Activated CD8-positive, alpha-beta memory T cell treated with anti-CD3 and anti-CD28 coated beads, Interleukin-2, amount 50 U/mL, for 4 hours (primary cell): ENCODE measurements around the gene SYNE3.
A peak's percentile ranks its signal among the peaks of the same experiment; 100 is the strongest.

Experiments
- DNase-seq: peaks from one replicate; pipeline ENCODE4 v3.0.0-alpha.2; 2020

SYNE3 gene, protein sequence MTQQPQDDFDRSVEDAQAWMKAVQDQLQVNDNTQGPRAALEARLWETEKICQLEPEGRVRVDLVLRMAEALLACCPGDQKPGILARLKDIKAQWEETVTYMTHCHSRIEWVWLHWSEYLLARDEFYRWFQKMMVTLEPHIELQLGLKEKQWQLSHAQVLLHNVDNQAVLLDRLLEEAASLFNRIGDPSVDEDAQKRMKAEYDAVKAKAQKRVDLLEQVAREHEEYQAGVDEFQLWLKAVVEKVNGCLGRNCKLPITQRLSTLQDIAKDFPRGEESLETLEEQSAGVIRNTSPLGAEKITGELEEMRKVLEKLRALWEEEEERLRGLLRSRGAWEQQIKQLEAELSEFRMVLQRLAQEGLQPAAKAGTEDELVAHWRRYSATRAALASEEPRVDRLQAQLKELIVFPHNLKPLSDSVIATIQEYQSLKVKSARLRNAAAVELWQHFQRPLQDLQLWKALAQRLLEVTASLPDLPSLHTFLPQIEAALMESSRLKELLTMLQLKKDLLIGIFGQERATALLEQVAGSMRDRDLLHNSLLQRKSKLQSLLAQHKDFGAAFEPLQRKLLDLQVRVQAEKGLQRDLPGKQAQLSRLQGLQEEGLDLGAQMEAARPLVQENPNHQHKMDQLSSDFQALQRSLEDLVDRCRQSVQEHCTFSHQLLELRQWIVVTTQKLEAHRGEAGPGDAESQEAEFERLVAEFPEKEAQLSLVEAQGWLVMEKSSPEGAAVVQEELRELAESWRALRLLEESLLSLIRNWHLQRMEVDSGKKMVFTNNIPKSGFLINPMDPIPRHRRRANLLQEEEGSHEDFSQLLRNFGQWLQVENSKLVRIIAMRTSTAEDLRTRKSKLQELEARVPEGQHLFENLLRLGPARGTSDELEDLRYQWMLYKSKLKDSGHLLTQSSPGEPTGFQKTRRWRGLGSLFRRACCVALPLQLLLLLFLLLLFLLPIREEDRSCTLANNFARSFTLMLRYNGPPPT

DNA sequence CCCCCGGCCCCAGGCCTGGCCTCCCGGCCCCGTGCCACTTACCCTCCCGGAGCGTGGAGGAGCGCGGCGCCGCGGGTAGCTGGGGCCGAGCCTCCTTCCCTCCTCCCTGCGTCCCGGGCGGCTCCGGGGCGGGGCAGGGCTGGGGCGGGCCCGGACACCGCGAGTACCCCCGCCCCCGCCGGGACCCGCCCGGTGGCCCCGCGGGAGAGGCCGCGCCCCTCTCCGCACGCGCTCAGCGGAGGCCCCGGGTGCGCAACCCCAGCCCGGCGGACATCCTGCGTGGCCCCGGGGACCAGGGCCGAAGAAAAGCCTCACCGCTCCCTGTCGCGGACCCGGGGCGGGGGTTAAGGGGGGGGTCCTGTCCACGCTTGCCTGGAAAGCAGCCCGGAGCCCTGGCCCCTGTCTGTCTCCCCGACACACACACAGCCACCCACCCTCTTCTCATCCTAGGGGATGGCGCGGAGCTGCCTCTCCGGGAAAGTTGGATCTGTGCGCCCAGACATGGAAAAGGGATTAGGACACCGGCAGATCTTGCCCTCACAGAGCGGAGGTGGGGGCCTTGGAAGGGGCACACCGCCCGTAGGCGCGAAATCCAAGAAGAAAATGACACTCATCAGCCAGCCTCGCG is at the start of gene SYNE3:
Gene SYNE3 (minus strand): TSS at position 97 of the 628 bp plus-strand sequence. CDS start 40,829 bp downstream, outside the sequence.
- DNase-seq, result peak; percentile 50

DNA sequence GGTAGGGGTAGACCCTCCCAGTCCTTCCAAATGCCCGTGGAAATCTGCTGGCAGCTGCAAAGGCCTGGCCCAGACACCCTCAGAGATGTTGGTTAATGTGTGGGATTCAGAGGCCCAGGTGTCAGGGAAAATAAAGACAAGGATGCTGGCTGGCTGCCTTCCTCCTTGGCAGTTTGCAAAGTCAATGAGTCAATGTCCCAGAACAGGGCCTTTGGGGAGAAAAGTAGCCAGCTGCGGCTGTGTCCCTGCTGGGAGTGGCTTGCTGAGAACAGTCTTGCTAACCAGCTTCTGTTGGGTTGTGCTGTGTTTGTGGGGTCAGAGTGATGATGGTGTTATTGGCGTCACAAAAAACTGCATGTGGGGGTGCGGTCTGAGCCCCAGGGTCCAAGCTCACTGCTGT is 47.6 kb upstream of the SYNE3 start:
- no peak for DNase-seq

DNA sequence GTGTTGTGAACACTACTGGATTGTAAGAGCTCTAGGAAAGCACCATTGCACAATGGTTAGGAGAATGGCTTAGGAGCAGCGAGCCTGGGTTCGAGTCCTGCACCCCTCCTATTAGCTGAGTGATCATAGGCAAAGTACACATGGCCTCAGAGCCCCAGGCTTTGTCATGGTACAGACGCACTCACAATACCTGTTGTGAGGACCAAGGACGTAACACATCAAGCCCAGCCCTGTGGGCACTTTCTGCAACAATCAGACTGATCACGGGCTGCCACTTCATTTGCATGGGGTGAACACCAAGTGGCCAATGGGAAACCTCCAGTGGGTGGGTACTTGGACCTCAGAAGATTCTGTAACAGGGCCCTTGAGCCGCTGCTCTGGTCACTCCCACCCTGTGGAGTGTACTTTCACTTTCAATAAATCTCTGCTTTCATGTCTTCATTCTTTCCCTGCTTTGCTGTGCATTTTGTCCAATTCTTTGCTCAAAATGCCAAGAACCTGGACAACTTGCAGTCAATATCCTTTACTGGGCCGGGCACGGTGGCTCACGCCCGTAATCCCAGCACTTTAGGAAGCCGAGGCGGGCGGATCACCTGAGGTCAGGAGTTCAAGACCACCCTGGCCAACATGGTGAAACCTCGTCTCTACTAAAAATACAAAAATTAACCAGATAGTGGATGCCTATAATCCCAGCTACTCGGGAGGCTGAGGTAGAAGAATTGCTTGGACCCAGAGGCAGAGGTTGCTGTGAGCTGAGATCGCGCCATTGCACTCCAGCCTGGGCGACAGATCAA is 46.6 kb upstream of the SYNE3 start:
- DNase-seq, result no peak

DNA sequence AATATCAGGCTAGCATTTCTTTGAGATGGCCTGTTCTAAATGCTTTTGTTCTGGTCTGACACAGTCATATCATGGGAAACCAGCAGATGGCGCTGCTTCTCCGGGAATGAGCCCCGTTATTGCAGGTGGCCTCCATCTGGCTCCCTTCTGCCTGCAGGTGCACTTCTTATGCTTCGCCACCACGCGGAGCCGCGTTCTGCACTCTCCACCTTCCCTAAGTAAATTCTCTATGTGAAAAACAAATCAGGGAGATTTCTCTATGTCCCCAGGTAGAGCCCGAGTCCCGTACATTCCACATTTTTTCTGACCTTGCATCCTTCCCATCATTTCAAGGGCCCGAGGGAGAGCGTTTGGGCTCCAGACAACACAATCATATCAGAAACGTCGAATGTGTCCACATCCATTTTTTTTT is 44.6 kb upstream of the SYNE3 start:
- DNase-seq, result peak; percentile 83

DNA sequence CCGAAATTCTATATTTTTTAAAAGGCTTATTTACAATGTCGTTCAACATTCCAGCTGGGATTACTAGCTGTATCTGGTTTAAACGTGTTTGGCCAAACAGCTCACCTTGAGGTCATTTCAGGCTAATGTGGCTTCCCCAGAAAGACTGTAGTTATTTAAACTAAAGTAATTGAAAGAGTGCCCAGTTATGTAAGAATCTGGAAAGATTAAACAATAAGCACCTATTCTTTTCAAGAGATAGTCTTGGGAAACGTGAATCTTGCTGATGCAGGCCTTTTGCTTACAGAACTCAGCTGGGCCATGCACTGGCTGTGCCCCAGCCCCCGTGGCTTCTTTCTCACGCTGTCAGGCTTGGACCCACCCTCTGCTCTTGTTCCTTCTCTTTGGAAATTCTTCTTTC is 42.8 kb upstream of the SYNE3 start:
- DNase-seq, result no peak

DNA sequence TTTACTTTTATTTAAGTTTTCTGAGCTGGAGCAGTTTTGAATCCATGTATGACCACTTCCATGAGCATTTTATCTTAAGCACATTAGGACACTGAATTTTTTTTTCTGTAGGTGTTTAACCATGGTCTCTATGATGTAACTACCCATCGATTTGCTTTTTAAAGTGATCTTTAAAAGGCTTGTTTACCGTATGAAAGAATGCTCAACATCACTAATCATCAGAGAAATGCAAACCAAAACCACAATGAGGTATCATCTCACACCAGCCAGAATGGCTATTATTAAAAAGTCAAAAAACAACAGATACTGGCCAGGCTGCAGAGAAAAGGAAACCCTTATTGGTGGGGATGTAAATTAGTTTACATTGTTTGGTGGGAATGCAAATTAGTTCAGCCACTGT is 41.4 kb upstream of the SYNE3 start:
- no peak for DNase-seq

DNA sequence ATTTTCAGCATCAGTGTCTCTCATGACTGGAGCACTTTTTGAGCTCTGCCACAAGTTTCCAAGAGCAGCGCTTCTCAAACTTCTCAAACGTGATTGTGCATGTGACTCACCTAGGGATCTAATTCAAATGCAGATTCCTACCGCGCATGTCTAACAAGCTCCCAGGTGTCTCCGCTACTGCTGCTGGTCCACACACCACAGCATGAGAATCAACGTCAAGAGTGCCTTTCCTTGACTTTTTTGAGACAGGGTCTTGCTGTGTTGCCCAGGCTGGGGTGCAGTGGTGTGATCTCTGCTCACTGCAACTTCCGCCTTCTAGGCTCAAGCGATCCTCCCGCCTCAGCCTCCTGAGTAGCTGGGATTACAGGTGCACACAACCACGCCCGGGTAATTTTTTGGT is 40.8 kb upstream of the SYNE3 start:
- no peak for DNase-seq

DNA sequence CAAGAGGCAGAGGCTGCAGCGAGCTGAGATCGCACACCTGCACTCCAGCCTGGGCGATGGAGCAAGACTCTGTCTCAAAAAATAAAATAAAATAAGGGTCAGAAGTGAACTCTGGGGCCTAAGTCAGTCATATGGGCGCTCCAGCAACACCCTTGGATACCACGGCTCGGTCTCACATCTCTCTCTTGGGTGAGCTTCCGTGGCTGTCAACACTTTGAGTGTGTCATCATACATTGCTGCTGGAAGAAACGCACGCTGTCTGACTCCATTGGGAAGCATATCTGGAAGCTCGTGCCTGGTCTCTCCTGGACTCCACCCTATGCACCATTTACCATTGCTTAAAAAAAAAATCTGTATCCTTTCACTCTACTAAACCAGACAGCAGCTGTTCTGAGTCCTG is 38.6 kb upstream of the SYNE3 start:
- no peak for DNase-seq

DNA sequence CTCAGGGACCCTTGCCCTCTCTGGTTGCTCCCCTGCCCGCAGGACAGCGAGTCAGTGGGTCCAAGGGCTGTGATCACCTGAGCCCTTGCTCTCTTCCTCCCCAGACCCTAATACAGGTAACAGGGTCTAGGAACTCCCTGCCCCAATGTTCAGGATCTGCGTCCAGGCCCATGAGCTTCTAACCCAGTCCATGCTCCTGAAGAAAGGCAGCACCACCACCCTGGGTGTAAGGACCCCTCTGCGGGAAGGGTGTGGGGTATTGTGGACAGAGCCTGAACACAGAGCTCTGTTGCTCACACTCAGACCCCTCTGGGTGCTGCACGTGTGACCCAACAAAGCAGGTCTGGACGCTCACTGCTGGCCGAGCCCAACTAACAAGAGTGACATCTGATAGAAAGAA is 36.7 kb upstream of the SYNE3 start:
- no peak for DNase-seq

DNA sequence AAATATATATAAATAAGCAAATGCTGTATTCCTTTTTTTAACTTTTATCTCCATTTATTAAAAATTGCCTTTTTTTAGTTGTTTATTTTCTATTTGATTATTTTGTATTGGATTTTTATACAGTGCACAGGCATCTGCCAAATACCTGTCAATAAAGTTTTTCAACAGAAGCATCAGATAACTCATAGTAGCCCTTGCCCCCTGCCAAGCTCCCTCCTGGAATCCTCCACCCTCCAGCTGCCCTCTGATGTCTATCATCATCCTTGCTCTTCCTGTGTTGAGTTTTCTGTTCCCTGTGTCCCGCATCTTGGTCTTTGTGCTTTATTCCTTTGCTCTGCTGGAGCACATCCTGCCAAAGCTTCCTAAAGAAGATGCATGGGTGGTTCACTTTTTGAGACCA is 35.0 kb upstream of the SYNE3 start:
- no peak for DNase-seq

DNA sequence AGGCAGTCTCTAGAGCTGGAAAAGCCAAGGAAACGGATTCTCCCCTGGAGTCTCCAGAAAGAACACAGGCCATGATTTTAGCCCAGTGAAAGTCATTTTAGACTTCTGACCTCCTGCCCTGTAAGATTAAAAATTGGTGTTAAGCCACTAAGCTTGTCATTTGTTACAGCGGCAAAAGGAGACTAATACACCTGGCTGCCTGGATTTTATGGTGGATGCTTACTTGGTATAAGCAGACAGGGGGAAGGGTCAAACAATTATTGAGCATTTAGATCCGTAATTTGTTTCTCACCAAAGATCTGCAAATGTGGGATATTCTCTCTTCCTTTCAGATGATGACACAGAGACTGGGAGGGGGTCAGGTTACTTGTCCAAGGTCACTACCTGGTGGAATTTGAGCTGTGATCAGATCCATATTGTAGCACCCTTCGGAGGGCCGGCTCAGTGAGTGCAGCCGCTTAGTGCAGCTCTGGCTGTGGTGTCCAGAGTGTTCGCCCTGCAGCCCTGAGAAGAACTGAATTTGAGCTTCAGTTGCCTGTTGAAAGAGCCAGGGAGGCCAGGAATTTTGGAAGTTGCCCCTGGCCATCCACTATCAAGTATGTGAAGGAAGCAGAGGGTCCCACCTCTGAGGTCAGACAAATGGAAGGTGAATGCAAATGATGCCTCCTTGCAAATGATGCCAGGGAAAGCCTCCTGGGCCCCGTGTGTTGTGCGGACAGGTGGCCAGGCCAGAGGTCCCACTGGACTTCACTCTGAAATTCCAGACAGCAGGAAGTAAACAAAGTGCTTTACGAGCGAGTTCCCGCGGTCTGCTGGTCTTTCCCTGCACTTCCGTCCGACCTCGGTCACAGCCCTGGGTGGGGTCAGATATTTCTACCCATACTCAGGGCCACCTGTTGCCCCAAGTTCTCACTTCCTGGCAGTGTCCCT is 33.5 kb upstream of the SYNE3 start:
- no peak for DNase-seq

DNA sequence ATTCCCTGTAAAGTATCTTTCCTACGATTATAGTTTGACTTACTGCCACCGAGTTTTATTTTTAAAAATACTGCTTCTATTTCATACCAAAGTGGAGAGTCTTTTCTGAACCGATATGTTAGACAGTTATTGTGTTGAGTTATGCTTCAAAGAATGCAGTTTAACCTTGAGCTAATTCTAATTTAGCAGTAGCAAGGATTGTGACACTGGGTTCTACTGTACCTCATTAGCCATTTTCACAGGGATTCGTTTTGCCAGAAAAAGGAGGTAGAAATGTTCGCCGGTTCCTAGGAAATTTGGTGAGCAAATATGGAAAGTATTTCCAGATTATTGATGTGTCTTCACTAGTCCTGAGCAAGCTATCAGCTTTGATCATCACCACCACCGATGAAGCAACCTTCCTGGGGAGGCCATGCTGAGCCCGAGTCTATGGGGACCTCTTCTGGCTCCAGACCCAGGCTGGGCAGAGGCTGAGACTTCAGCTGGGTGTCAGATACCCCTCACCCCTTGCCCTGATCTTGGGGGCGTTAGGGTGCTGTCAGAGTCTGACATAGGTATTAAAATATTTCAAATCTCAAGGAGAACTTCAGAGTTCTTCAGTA is 32.0 kb upstream of the SYNE3 start:
- DNase-seq, result no peak

DNA sequence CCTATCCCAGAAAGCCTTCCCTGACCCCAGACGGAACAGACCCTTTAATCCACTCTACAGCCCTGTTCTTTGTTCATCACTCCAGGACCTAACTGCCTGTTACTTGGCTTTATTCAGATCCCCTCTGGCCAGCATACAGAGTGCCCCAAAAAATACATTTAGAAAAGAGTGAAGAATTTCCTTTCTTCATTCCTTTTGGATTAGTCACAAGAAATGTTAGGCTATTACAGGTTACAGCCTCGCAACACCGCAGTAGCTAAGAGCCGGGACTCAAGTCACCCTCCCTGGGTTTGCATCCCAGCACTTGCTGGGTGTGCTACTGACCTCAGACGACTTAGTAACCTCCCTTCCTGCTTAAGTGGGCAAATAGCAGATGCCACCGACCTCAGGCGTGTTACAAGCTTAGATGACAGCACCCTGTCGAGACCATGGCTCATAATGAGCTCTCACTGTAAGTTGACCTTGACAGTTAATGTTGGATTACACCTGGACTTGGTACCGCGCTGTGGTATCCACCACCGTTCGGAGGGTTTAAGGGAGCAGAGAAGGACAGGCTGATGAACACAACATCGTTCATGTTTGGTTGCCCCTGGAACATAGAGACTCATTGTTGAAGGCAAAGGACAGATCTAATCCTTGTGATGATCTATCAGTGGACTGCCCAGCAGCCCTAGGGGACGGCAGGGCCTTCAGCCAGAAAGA is 31.3 kb upstream of the SYNE3 start:
- DNase-seq, result no peak

DNA sequence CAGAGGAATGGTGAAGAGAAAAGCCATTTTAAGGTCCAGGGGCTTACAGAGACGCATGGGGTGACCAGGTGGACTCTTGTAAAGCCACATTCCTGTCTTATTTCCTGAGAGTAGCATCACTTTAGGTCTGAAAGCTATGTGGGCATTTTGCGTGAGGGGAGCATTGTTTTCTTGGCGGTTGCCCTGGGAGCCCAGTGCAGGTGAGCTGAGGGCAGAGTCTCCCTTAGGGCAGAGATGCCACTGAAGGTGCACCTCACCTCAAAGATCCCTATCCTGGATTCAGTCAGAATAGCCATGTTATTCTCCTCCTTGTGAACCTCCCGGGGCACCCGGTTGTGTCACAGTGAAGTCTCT is 30.8 kb upstream of the SYNE3 start:
- no peak for DNase-seq

DNA sequence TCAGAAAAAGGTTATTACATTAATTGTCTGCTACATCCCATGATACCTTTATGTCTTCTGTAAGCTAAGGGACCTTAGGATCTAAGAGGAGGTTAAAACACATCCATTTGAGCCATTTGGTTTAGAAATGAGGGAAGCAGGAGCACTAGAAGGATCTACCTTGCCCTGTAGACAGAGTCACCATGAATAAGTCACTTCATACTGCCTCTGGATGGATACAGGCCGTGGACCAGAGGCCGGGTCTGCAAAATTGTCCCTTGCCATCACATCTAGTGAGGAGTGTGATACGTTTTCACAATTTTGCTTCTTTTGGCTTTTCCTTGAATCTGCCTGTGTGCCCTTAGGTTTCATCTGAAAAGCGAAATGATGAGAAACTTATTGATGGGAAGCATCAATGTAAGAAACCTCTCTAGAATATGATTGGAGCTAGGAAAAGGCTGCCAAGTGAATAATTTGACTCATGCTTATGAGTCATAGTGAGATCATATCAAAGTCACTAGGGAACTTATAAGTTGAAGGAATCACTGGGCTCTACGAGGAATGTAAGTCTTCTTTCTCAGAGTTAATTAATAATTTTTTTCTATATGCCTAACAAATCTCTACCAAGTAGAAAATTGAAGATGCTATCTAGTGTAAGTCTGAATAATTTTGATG is 29.2 kb upstream of the SYNE3 start:
- DNase-seq, result no peak

DNA sequence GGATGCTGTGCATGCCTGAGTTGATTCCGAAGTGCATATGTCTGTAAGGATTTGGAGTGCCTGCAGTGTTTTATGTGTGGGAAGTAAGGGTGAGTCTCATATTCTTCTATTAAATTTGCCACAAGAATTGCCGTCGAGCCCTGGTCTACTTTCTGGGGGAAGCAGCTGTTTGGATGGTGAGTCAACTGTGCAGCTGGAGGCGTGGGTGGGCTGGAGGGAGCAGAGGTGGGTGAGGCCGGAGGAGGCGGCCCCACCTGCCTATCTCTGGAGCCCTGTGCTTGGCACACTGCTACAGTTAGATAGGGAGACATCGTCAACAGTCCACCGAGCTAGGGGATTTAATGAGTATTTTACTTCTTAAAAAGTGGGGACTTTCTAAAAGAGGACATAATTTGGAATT is 28.1 kb upstream of the SYNE3 start:
- no peak for DNase-seq

DNA sequence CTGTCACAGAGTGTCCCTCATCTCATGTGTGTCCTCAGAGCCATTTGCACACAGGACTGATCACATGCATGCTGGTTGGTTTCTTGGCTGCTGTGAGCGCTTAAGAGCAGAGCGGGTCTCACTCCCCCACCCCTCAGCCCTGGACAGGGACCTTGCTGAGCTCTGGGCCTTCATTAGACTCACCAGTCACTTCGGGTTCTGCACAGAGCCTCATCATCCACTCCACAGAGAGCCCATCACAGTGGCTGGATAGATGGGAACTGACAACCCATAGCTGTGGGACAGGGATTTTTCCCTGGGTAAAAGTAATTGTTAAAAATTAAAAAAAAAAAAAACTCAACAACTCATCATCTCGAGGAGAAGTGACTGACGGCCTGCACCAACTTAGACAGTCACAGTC is 26.6 kb upstream of the SYNE3 start:
- no peak for DNase-seq

DNA sequence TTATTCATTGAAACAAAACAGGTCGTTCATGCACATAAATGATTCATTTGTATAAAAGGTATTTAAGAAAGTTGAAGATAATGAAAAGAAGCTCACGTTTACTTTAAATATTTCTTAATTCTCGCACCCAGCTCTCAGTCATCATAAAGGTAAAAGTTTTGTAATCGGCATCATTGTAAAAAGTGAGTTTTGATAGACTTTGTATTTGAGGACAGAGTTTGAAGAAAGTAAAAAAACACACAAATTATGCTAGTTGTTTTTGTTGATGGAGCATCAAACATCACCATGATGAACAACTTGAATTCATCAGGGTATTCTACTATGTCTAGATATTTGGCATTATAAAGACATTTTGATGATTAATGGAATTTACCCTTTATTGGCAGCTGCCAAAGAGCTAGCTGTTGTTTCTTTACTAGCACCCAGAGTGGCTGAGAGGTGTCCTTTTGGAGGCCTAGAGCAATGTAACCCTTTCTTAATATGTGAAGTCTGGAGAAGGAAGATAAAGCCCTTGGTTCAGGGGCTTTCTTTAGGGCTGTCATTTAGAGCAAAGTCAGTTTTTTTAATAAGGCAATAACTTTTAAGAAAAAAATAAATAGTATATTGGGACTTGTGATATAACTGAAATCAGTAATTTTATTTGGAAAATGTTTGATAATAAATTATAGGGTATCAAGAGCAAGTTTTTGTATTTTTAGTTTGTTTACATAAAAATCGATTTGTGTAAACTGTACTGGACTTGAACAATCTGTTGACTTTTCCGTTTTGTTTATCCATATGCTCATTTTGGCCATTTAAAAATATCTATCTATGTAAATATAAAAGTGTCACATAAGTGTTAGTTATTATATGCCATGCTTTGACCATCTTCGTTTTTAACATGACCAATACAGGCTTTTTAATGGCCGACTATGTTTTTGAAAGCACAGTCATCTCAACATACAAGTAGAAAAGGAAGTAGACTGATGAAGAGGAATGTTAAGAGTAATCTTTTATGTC is 25.8 kb upstream of the SYNE3 start:
- DNase-seq, result no peak

DNA sequence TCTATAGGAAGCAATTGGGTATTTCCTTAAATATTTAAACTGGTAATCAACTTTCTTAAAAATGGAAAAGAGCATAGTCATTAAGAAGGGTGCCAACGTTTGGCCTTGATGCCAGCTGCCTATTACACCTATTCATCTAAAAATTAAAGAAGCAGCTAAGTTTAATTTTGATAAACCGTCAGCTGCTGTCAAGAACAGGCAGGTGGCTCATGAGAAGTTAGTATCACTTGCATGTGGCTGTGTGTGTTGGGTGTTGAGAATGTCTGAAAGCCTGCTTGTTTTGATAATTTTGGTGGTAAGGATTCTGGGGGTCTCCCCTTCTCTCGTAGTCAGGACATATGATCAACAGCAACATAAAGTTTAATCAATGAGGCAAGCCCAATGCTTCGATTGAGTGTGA is 24.9 kb upstream of the SYNE3 start:
- DNase-seq, result no peak
